ENCODE results near the gene MOV10L1.

Gene MOV10L1

DNA sequence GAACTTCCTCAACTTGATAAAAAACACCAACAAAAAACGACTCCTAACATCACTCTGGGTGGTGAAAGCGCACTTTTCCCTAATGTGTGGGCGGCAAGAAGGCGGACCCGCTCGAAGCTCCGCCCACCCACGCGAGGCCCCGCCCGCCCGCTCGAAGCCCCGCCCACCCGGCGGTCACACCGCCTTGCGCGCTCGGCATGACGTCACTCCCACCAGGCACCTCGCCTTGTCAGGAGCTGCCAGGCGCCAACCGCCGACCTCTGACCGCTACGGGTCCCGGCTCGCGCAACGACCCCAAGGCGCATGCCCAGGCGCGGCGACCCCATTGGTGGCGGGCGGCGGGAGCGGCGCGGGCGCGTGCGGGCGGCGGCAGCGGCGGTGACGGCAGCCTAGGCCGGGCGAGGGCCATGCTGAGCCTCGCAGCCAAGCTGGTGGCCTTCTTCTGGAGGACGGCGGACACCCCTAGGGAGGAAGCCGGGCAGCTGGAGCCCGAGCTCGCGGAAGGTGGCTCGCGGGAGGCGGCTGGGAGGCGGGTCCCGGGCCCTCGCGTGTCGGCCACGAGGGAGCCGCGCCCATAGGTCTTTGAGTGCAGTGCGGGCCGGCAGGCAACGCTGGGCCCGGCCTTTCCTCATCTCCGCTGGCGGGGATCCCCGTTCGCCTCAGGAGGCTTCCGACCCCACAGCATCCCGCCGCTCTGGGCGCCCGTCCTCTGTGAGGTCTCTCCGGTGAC is at the start of gene MOV10L1:
MOV10L1 (plus strand) TSS at position 325 of the 730 bp plus-strand sequence; CDS start at position 408, 83 bp downstream.
- no peak for FAIRE-seq
- TF ChIP-seq CTCF (IDR thresholded peaks at IDR 0.05; ENCODE audit: insufficient read depth, missing control alignments) = no peak
- no peak for DNase-seq (ENCODE audit: insufficient read length, low spot score)

DNA sequence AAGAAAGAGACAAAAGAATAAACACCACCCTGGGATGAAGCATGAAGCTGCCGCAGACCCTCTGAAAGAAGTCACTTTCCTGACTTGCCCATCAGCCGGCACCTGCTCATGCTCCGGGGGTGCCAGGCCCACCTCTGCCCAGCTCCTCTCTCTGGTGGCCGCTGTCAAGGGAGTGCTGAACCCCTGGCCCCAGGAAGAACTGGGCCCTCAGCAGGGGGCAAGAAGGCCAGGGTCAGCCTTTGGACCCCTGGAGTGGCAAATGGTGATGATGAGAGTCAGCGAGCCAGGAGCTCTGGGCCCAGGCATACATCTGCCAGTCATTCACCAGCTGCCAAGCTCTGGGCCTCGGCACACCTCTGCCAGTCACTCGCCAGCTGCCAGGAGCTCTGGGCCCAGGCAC is 49.1 kb upstream of the MOV10L1 start:
- DNase-seq (ENCODE audit: insufficient read length, low spot score) (no peak), FAIRE-seq (no peak)
- TF ChIP-seq CTCF (IDR thresholded peaks at IDR 0.05; ENCODE audit: insufficient read depth, missing control alignments) = no peak

GRCh38 chr22:50041361-50042065 is 48.3 kb upstream of the MOV10L1 start:
- no peak for FAIRE-seq
- no peak for TF ChIP-seq CTCF (IDR thresholded peaks at IDR 0.05; ENCODE audit: insufficient read depth, missing control alignments)
- DNase-seq (ENCODE audit: insufficient read length, low spot score) = no peak

DNA sequence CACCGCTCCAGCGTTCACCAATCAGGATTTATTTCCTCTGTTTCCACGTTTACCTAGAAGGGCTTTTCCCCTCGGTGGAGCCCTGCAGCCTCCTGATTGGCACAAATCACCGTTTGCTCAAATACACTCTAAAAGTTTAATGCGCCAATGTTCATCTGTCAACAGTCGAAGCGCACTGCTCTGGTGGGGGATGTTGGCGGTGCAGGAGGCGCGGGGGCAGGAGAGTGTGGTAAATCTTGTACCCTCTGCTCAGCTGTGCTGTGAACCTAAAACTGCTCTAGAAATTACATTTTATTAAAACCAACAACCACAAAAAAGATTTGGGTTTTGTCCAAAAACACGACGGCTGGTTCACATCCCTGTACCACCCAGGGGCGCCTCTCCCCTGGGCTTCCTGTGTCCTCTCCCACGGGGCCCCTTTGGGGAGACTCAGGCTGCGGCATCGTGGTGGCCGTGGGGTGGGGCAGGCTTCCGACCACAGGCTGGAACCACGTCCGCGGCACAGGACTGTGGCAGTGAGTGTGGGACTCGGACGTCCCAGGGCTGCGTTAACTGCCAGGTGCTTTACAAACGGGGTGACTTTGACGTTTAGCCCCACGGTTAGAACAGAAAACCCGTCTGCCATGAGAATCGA is 45.2 kb upstream of the MOV10L1 start:
- TF ChIP-seq CTCF (IDR thresholded peaks at IDR 0.05; ENCODE audit: insufficient read depth, missing control alignments) = no peak
- FAIRE-seq (no peak), DNase-seq (ENCODE audit: insufficient read length, low spot score) (no peak)

GRCh38 chr22:50045211-50046018 is 44.4 kb upstream of the MOV10L1 start:
- DNase-seq (ENCODE audit: insufficient read length, low spot score) (no peak), FAIRE-seq (no peak)
- no peak for TF ChIP-seq CTCF (IDR thresholded peaks at IDR 0.05; ENCODE audit: insufficient read depth, missing control alignments)

DNA sequence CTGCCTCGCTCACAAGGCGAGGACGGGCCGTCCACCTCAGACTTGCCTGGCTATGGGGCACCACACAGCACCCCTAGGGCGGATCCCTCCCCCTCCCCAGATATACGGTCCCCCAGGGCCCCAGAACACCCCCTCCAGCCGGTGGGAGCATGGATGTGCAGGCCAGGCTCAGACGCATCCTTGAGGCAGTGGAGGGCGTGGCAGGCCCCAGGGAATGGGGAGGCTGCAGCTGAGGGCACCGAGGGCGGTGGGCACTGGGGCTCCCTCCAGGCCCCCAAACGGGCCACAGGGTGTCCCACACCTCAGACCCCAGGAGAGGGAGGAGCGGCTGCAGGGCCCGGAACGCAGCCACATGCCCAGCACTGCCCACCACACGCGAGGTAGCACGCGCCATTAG is 43.8 kb upstream of the MOV10L1 start:
- TF ChIP-seq CTCF (IDR thresholded peaks at IDR 0.05; ENCODE audit: insufficient read depth, missing control alignments) = no peak
- FAIRE-seq = no peak

More for the DNA sequence above, 43.8 kb upstream of the MOV10L1 start:
- no peak for DNase-seq (ENCODE audit: insufficient read length, low spot score)

Data from D721Med (cell line).